Umbilical cord (tissue), 2 donors: ENCODE results near the gene CYBRD1. TPM values are rescaled to one million over a fixed set of nuclear protein-coding genes. Genes with fewer than 3 reads are reported as not detected.

Experiments
- DNase-seq: peaks from one replicate; pipeline ENCODE4 v3.0.0-alpha.2; 2015; ENCODE audit warnings: low spot score
- total RNA-seq: library from RNA; depleted of rRNA; stranded (reverse); fragments of >200 nt; gene quantifications from one replicate; pipeline ENCODE4 v1.2.3, GENCODE V29; 2014; ENCODE audit warnings: low replicate concordance; ENCODE audit not compliant: insufficient read depth

Gene CYBRD1
- total RNA-seq, 1 donor from 2014 or later = 289 TPM

DNA sequence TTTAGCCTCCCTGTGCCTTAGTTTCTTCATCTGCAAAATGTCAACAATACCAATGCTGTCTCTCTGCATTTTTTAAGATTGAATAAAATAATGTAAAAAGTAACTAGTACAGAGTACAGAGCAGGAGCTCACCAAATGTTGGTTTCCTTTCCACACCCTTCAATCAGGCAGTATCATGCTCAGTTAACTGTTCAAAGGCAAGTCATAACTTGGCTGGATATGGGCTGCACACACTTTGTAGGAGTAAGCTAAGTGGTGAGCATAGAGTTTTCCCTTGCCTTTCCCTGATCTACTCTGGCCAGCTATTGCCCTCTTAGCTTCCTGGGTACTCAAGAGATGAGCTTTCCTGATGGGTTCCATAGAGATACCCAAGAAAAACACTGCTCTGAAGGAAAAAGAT lies 77.9 kb downstream of the CYBRD1 start:
- DNase-seq = no peak

DNA sequence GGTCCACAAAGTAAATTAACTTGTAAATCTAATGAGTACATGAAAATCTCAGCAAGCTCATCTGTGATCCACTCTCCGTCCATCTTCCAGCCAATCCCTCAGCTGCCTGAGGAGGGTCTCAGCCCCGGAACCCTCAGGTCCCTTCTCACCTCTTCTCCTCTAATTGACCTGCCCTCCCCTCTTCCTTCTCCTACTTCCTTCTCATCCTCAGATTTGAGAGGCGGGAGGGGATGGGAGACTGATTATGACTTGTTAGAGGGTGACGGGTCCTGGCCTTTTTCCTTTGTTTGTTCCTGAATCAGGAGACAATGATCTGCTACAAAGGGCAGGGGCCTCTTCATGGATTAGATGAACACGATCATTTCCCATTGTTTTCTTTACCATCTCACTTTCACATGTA lies 80.1 kb downstream of the CYBRD1 start:
- DNase-seq = no peak

Other genes starting within 250 kb of the CYBRD1 start
- 12.3 TPM for gene METTL8, start 88.5 kb upstream of the CYBRD1 start, total RNA-seq
- gene DCAF17, start 88.2 kb upstream of the CYBRD1 start, total RNA-seq = 37.1 TPM
- 88.8 TPM for gene DYNC1I2, start 165.0 kb downstream of the CYBRD1 start, total RNA-seq